ENCODE measurements around the gene BCAT1.
"Not testable (repeated sequence)": the region's sequence is repeated elsewhere in the genome, so short reads cannot be mapped to it uniquely, and the experiment has no call there.

The BCAT1 gene

GRCh38 chr12:24898185-24898584, 50.7 kb downstream of the BCAT1 start:
- DNase-seq, result no peak

DNA sequence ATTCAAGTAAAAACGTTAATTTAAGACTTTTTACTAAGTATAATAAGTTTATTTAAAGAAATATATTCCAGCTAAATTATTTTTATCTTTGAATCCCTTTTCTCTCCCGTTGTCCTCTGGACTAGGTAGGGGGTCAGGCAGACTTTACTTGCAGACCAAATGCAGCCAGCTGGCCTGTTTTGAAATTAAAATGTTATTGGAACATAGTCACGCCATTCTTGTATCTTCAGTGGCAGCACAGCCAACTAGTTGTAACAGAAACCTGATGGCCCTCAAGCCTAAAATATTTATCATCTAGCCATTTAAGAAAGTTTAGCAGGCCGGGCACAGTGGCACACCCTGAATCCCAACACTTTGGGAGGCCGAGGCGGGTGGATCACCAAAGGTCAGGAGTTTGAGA, 52.7 kb downstream of the BCAT1 start:
- DNase-seq, result no peak

- DNase-seq, result no peak
Measured at GRCh38 chr12:24895612-24896011, 53.3 kb downstream of the BCAT1 start.

DNA sequence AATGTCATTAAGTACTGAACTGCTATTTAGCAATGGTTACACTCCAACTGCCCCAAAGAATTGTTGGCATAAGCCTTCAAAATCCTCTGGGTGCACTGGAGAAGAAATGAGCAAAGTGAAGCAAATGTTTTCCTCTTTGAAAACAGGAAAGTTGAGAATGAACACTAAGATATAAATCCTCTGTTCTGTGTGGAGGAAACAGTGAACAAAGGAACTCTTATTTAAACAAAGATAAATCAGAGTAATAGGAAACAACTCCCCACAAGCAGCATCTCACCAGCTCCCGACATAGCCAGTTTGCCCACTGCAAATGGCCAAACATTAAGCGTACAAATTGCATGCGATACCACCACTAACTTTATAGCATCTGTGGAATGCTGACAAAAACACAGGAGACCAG, 54.0 kb downstream of the BCAT1 start:
- no peak for DNase-seq

- DNase-seq, result no peak
Measured at GRCh38 chr12:24890048-24890803, 58.7 kb downstream of the BCAT1 start.

DNA sequence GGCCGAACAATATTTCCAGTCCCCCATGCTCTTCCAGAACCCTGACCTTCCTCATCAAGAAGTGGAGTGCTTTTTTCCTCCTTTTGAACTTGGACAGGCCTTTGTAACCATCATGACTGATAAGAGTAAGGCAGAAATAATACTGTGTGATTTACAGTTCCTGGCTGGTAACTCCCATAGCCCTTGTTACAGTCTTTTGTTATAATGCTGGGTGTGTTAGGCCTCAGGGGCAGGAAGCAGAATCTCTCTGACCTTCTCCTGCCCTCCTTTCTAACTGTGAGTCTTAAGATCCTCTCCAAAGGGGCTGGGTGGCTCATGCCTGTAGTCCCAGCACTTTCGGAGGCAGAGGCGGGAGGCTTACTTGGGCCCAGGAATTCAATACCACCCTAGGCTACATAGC, 59.5 kb downstream of the BCAT1 start:
- no peak for DNase-seq

DNA sequence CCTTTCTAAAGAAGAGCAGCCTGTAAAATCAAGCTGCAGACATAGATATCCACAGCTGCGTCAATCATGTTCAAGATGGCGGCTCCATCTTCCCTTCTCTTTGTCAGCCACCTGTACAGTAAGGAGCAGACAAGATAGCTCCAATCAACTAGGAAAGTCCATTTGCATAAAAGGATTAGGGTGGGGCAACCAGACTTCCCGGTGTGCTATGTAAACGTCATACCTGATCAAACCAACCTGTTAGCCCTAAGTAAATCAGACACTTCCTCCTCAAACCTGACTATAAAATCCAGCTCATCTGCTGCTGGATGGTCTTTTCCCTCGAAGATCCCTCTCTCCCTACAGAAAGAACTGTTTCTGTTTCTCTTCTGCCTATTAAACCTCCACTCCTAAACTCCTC, 60.1 kb downstream of the BCAT1 start:
- no peak for DNase-seq

DNA sequence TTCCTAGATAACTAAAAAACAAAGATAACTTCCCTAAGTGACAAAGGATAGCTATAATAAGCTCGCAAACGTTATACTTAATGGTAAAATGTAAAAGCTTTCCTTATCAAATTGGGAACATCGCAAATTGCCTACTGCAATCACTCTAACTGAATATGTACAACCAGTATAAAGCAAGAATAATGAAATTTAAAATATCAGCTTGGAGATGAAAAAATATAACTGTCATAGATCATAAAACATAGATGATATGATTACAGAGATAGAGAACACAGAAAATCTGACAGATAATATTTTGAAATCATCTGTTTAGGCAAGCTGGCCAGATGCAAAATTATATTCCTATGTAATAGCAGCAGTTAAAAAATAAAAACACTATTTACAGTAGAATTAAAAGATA, 64.0 kb downstream of the BCAT1 start:
- DNase-seq, result no peak

GRCh38 chr12:24881724-24882371, 67.1 kb downstream of the BCAT1 start:
- no peak for DNase-seq

DNA sequence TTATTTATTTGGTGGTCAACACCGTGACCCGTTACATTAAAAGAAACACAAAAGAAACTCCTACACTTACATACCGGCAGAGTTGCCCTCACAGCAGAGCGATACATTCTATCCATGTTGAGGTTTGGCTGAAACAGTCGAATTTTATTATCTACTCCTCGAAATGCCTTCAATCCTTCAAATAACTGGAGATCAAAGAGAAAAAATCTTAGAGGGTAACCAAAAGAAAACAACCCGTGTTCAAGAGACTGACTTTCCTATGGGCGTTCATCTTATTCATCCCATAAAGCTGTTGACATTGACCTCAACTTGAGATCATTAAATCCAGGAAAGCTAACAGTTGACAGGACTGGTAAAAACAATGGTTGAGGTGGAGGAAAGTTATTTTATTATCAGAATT, 67.7 kb downstream of the BCAT1 start:
- no peak for DNase-seq

- no peak for DNase-seq
Measured at GRCh38 chr12:24880732-24881131, 68.2 kb downstream of the BCAT1 start.

DNA sequence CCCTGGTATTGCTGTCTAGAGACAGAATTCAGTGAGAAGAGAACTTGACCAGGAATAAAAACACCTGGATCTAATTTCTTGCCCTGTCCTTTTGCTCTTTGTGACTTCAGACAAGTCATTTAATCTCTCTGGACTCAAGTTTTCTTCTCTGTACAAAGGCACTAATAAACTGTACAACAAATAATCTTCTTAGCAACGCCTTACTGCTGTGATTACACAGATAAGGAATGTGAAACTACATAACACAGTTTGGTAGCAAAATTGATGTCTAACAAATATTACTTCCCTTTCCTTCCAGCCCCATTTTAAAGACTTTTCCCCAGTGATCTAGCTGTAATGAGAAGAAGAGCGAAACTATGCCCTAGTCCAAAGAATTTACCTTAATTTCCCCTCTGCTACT, 69.3 kb downstream of the BCAT1 start:
- DNase-seq, result no peak

DNA sequence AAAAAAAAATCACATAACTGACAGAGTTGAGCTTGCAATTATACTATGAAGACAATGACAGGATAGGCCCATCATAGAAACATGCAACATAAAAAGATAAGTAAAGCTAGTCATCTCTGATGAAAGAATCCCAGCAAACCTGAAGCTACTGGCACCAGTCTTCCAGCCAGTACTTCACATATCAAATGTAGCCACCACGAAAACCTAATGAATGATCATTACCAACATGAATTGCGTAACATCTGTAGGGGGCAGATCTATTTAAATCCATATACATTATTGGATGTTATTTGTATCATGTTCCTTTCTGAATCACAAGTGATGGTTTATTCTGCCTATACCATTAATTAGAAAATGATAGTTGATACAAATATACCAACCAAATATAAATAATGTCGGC, 73.9 kb downstream of the BCAT1 start:
- no peak for DNase-seq

- DNase-seq, result no peak
Measured at GRCh38 chr12:24872211-24872610, 76.7 kb downstream of the BCAT1 start.

DNA sequence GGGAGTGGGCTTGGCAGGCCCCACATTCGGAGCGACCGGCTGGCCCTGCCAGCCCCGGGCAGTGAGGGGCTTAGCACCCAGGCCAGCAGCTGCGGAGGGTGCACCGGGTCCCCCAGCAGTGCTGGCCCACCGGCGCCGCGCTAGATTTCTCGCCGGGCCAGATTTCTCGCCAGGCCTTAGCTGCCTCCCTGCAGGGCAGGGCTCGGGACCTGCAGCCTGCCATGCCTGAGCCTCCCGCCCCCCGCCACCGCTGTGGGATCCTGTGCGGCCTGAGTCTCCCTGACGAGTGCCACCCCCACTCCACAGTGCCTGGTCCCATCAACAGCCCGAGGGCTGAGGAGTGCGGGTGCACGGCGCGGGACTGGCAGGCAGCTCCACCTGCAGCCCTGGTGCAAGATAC, 82.8 kb downstream of the BCAT1 start:
- DNase-seq, result not testable (repeated sequence)

DNA sequence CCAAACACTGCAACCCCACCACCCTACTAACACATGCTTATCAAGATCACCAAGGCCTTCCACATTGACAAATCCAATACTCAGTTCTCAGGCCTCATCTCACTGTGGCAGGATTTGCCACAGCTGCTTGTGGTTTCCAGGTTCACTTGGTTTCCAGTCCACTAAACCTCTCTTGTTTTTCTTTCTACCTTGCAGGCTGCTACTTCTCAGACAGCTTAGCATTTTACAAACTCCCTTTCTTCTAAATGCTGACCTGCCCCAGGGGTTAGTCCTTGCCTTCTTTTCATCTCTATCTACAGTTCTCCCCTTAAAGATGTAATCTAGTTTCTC, 84.1 kb downstream of the BCAT1 start:
- DNase-seq, result no peak

- DNase-seq, result no peak
Measured at GRCh38 chr12:24861766-24862540, 86.9 kb downstream of the BCAT1 start.

GRCh38 chr12:24860546-24860945, 88.4 kb downstream of the BCAT1 start:
- no peak for DNase-seq

DNA sequence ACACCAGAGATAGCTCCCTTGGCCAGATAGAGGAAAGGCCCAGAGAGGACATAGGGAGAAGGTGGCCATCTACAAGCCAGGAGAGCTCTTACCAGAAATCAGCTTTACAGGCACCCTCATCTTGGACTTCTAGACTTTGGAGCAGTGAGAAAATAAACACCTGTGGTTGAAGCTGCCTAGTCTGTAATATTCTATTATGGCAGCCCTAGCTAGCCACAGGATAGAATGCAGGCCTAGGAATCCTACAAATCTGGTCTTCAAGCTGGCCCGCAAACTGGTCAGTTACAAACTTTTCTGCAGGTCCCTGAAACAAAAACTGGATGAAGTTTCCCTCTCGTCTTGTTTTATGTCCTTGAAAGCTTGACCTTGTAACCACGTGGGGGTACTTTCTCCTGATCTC, 92.4 kb downstream of the BCAT1 start:
- no peak for DNase-seq

GRCh38 chr12:24854908-24855307, 94.0 kb downstream of the BCAT1 start:
- no peak for DNase-seq

GRCh38 chr12:24854017-24854416, 94.9 kb downstream of the BCAT1 start:
- no peak for DNase-seq

DNA sequence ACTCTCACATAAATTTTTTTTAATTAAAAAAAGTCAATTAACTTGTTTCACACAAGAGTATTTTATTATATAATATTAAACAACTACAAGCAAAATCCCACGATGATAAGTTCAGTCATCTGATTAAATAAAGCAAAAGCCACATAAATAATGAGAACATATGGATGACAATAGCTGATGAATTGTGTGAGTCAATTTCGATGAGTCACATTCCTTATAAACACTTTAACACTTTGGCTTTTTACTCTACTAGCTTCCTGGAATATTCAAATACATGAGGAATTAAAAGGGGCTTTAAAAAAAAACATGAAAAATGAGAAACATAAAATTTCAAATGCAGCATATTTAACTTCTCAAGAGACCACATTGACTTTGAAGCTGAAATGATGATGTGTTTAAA, 95.3 kb downstream of the BCAT1 start:
- DNase-seq, result no peak

DNA sequence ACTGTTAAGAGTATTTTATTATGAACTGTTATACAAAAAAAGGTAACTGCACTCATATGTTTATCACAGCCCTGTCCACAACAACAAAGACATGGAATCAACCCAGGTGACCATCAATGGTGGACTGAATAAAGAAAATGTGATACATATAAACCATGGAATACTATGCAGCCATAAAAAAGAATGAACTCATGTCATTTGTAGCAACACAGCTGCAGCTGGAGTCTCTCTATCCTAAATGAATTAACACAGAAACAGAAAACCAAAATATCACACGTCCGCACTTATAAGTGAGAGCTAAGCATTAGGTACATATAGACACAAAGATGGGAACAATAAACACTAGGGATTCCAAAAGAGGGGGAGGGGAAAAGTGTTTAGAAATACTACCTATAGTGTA, 95.8 kb downstream of the BCAT1 start:
- no peak for DNase-seq

DNA sequence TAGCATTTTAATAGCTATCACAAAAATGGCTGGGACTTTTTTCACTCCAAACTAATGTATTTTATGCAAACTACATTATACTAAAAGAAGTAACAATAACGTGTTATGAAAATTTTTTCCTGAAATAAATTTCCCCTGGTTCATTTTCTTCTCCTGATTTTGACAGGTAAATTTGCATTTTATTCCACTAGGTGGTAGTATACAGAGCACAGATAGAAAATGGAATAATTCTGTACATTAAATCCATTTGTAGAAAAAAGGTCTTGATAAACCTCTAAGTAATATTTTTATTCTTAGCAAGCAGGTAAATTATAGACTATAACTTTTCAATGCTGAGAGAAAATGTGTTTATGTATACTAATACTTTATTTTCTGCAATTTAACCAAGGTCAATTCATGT, 96.5 kb downstream of the BCAT1 start:
- no peak for DNase-seq

Measured in cerebellar nuclear complex (tissue), 1 donor.